Measurements from ENCODE around the gene GMNN.
"Not testable (repeated sequence)": the region's sequence is repeated elsewhere in the genome, so short reads cannot be mapped to it uniquely, and the experiment has no call there.

Gene GMNN

GRCh38 chr6:24774696-24775519, at the start of gene GMNN:
GMNN (plus strand) TSS chr6:24774937; CDS start chr6:24777247, 2,310 bp downstream.
- peak; percentile 97 for DNase-seq (ENCODE audit: low spot score)

- not testable (repeated sequence) for DNase-seq (ENCODE audit: low spot score)
These were observed 44.1 kb upstream of the GMNN start for GRCh38 chr6:24730653-24731052.

- not testable (repeated sequence) for DNase-seq (ENCODE audit: low spot score)
These were observed 43.1 kb upstream of the GMNN start for GRCh38 chr6:24731456-24732134.

GRCh38 chr6:24734166-24734565, 40.6 kb upstream of the GMNN start:
- DNase-seq (ENCODE audit: low spot score) = no peak

GRCh38 chr6:24734710-24735109, 40.0 kb upstream of the GMNN start:
- DNase-seq (ENCODE audit: low spot score) = not testable (repeated sequence)

- no peak for DNase-seq (ENCODE audit: low spot score)
These were observed 36.0 kb upstream of the GMNN start for GRCh38 chr6:24738741-24739140.

- no peak for DNase-seq (ENCODE audit: low spot score)
These were observed 33.9 kb upstream of the GMNN start for GRCh38 chr6:24740861-24741260.

- DNase-seq (ENCODE audit: low spot score) = no peak
These were observed 32.5 kb upstream of the GMNN start for GRCh38 chr6:24742216-24742738.

- peak; percentile 98 for DNase-seq (ENCODE audit: low spot score)
These were observed 31.3 kb upstream of the GMNN start for GRCh38 chr6:24743265-24743943.

GRCh38 chr6:24743944-24744335, 30.8 kb upstream of the GMNN start:
- DNase-seq (ENCODE audit: low spot score) = no peak

GRCh38 chr6:24744911-24745310, 29.8 kb upstream of the GMNN start:
- DNase-seq (ENCODE audit: low spot score) = no peak

- DNase-seq (ENCODE audit: low spot score) = no peak
These were observed 25.4 kb upstream of the GMNN start for GRCh38 chr6:24749297-24749696.

GRCh38 chr6:24750878-24751277, 23.9 kb upstream of the GMNN start:
- not testable (repeated sequence) for DNase-seq (ENCODE audit: low spot score)

- DNase-seq (ENCODE audit: low spot score) = no peak
These were observed 22.2 kb upstream of the GMNN start for GRCh38 chr6:24752503-24752902.

GRCh38 chr6:24752917-24753492, 21.7 kb upstream of the GMNN start:
- DNase-seq (ENCODE audit: low spot score) = no peak

- no peak for DNase-seq (ENCODE audit: low spot score)
These were observed 21.2 kb upstream of the GMNN start for GRCh38 chr6:24753545-24753944.

GRCh38 chr6:24754378-24754777, 20.4 kb upstream of the GMNN start:
- not testable (repeated sequence) for DNase-seq (ENCODE audit: low spot score)

- DNase-seq (ENCODE audit: low spot score) = no peak
These were observed 19.5 kb upstream of the GMNN start for GRCh38 chr6:24755279-24755678.

- no peak for DNase-seq (ENCODE audit: low spot score)
These were observed 17.1 kb upstream of the GMNN start for GRCh38 chr6:24757611-24758010.

- no peak for DNase-seq (ENCODE audit: low spot score)
These were observed 15.0 kb upstream of the GMNN start for GRCh38 chr6:24759718-24760117.

- DNase-seq (ENCODE audit: low spot score) = no peak
These were observed 14.5 kb upstream of the GMNN start for GRCh38 chr6:24760210-24760609.

- DNase-seq (ENCODE audit: low spot score) = no peak
These were observed 13.4 kb upstream of the GMNN start for GRCh38 chr6:24761193-24761835.
